Spleen (tissue), 11 donors: ENCODE measurements around the gene CELF3. TPM values are rescaled to one million over a fixed set of nuclear protein-coding genes. Genes with fewer than 3 reads are reported as not detected.

Experiments
- DNase-seq: peaks from one replicate; pipeline ENCODE4 v3.0.0-alpha.2; 2020
- H3K27ac ChIP-seq, 8 donors: fragments of 200-600 bp; sonication (generic) in 7 of 8; 1 replicate in 4 of 8; 2 replicates in 4 of 8; pipeline versions ENCODE4 v1.5.0 to v1.8.0; 2016 to 2021; ENCODE audit warnings: inconsistent platforms in 4 of 8, mild to moderate bottlenecking in 4 of 8, moderate library complexity in 1 of 8
- H3K27me3 ChIP-seq, 7 donors: fragments of 200-600 bp; sonication (generic) in 6 of 7; replicated peaks in 1 of 7; 1 replicate in 4 of 7; 2 replicates in 3 of 7; pipeline versions ENCODE4 v1.5.0 to v1.8.0; 2016 to 2021; ENCODE audit warnings: inconsistent platforms in 3 of 7, mild to moderate bottlenecking in 1 of 7
- H3K36me3 ChIP-seq, 6 donors: fragments of 200-600 bp; sonication (generic) in 5 of 6; 1 replicate in 4 of 6; 2 replicates in 2 of 6; pipeline versions ENCODE4 v1.5.0 to v1.8.0; 2016 to 2021; ENCODE audit warnings: inconsistent platforms in 2 of 6
- H3K4me1 ChIP-seq, 6 donors: fragments of 200-600 bp; sonication (generic) in 5 of 6; 1 replicate in 3 of 6; 2 replicates in 3 of 6; pipeline versions ENCODE4 v1.5.0 to v1.8.0; 2016 to 2021; ENCODE audit warnings: inconsistent platforms in 3 of 6
- H3K4me3 ChIP-seq, 8 donors: fragments of 200-600 bp; sonication (generic) in 7 of 8; 1 replicate in 4 of 8; 2 replicates in 4 of 8; pipeline versions ENCODE4 v1.5.0 to v1.8.0; 2016 to 2021; ENCODE audit warnings: inconsistent platforms in 4 of 8, mild to moderate bottlenecking in 4 of 8, moderate library complexity in 2 of 8
- H3K9me3 ChIP-seq, 8 donors: fragments of 200-600 bp; sonication (generic) in 7 of 8; 1 replicate in 4 of 8; 2 replicates in 4 of 8; pipeline versions ENCODE4 v1.5.0 to v1.8.0; 2016 to 2021; ENCODE audit warnings: inconsistent platforms in 4 of 8
- CTCF ChIP-seq, 11 experiments: fragments of 200-600 bp in 7 of 11; fragments of 450-650 bp in 4 of 11; sonication (generic) in 4 of 11; IDR thresholded peaks in 8 of 11; conservative IDR thresholded peaks in 3 of 11; 1 replicate in 7 of 11; 2 replicates in 4 of 11; pipeline versions ENCODE4 v1.4.0 to v1.8.0; 2016 to 2021; ENCODE audit warnings: antibody characterized with exemption in 11 of 11, inconsistent platforms in 4 of 11, mild to moderate bottlenecking in 1 of 11
- POLR2A ChIP-seq, 3 donors: fragments of 450-650 bp; IDR thresholded peaks; one replicate each; pipeline ENCODE4 v1.5.1; 2017; ENCODE audit warnings: antibody characterized with exemption in 3 of 3, mild to moderate bottlenecking in 1 of 3
- POLR2AphosphoS5 ChIP-seq, 3 donors: sonication (generic); formaldehyde crosslinking; IDR thresholded peaks; one replicate each; pipeline ENCODE4 v1.5.1; 2017; ENCODE audit warnings: antibody characterized with exemption in 3 of 3
- WGBS, 5 donors: extraction: QIAGEN DNeasy Blood & Tissue Kit in 3 of 5; methylation state at CpG; one replicate each; pipeline versions ENCODE4 v1.1.5 to v1.1.7; 2013 to 2018; 5-methylcytosine and 5-hydroxymethylcytosine counted together
- intact Hi-C: fragments of 100-400 bp; cut with DNase I; formaldehyde crosslinking; loops from one replicate; pipeline ENCODE4 v1.15.0; 2023; ENCODE audit warnings: low total_unique reads
- polyA plus RNA-seq, 3 donors: library from polyadenylated mRNA; stranded (reverse); fragments of 200-250 nt; gene quantifications; one replicate each; pipeline ENCODE4 v1.2.1, GENCODE V29; 2013
- total RNA-seq, 7 donors: library from RNA; depleted of rRNA in 3 of 7; stranded (reverse); fragments of >200 nt in 3 of 7; fragmentation: NEBNext Ultra II Directional in 4 of 7; extraction: Animal tissue kit (Norgen Biotek cat#: 25700) in 4 of 7; gene quantifications; one replicate each; pipeline versions ENCODE4 v1.1.0 to v1.2.1, GENCODE V29; 2016 to 2021
- donor health status: healthy with polysubstance abuse.
- donor health status: DM: no; HTN: no; CAD: no; lungs with moderate emphysema.
- donor health status: DM: no; HTN: no; CAD: no.
- donor health status: Bipolar disorder and iron deficiency.
- donor health status: healthy.
- donor health status: DM: no; HTN: no; CAD: no.
- donor health status: DM: yes; HTN: yes; CAD: no.

The CELF3 gene
- total and polyA plus RNA-seq, 10 donors = 0.02 to 0.40 TPM; not detected in 8

- no peak overlapping the region for H3K27ac ChIP-seq
- intact Hi-C loops = no loop called here
- H3K27me3 ChIP-seq = no peaks in the 10 kb centered on the region
- no peaks in the 10 kb centered on the region for H3K9me3 ChIP-seq
- TF ChIP-seq POLR2AphosphoS5 (IDR thresholded peaks at IDR 0.05) = no peak
- no peak for TF ChIP-seq CTCF (IDR thresholded peaks at IDR 0.05 in 8 of 11, conservative IDR thresholded peaks at IDR 0.05 in 3 of 11)
- no peak for TF ChIP-seq POLR2A (IDR thresholded peaks at IDR 0.05)
- H3K36me3 ChIP-seq = peaks cover 0 to 65% (median 51%) of the 10 kb centered on the region in 6 donors
- 66 to 96% (median 92%) methylated on average over 7 of the region's 7 CpGs for WGBS, 5 donors
- H3K4me1 ChIP-seq = peaks cover 9 to 24% (median 18%) of the 10 kb centered on the region in 6 donors
- DNase-seq = no peak
- no peak overlapping the region for H3K4me3 ChIP-seq
These were observed 44.2 kb upstream of the CELF3 start for GRCh38 chr1:151760597-151761385.

GRCh38 chr1:151759241-151759640, 42.6 kb upstream of the CELF3 start:
- Histone ChIP-seq H3K27me3 (no peaks in the 10 kb centered on the region), H3K4me1 (peaks cover 8 to 21% (median 17%) of the 10 kb centered on the region in 6 donors), H3K4me3 (no peak overlapping the region), H3K36me3 (peaks cover 0 to 75% (median 51%) of the 10 kb centered on the region in 6 donors), H3K9me3 (no peaks in the 10 kb centered on the region), H3K27ac (no peak overlapping the region)
- DNase-seq = no peak
- intact Hi-C loops = no loop called here
- no peak for TF ChIP-seq CTCF (IDR thresholded peaks at IDR 0.05 in 8 of 11, conservative IDR thresholded peaks at IDR 0.05 in 3 of 11)
- no peak for TF ChIP-seq POLR2A (IDR thresholded peaks at IDR 0.05)
- no peak for TF ChIP-seq POLR2AphosphoS5 (IDR thresholded peaks at IDR 0.05)

GRCh38 chr1:151756291-151756690, 39.7 kb upstream of the CELF3 start:
- no peaks in the 10 kb centered on the region for H3K27me3 ChIP-seq

More at GRCh38 chr1:151756291-151756690, 39.7 kb upstream of the CELF3 start:
- Histone ChIP-seq H3K36me3 (peaks cover 0 to 65% (median 42%) of the 10 kb centered on the region in 6 donors), H3K4me1 (no peaks in the 10 kb centered on the region), H3K4me3 (no peak overlapping the region), H3K9me3 (no peaks in the 10 kb centered on the region), H3K27ac (no peak overlapping the region)
- no peak for DNase-seq
- intact Hi-C loops = no loop called here
- TF ChIP-seq POLR2A (IDR thresholded peaks at IDR 0.05) (no peak), CTCF (IDR thresholded peaks at IDR 0.05 in 8 of 11, conservative IDR thresholded peaks at IDR 0.05 in 3 of 11) (no peak), POLR2AphosphoS5 (IDR thresholded peaks at IDR 0.05) (no peak)
- 63 to 83% (median 77%) methylated on average over 1 of the region's 1 CpG for WGBS, 5 donors
